Measurements from ENCODE around the gene CA10.

The CA10 gene

DNA sequence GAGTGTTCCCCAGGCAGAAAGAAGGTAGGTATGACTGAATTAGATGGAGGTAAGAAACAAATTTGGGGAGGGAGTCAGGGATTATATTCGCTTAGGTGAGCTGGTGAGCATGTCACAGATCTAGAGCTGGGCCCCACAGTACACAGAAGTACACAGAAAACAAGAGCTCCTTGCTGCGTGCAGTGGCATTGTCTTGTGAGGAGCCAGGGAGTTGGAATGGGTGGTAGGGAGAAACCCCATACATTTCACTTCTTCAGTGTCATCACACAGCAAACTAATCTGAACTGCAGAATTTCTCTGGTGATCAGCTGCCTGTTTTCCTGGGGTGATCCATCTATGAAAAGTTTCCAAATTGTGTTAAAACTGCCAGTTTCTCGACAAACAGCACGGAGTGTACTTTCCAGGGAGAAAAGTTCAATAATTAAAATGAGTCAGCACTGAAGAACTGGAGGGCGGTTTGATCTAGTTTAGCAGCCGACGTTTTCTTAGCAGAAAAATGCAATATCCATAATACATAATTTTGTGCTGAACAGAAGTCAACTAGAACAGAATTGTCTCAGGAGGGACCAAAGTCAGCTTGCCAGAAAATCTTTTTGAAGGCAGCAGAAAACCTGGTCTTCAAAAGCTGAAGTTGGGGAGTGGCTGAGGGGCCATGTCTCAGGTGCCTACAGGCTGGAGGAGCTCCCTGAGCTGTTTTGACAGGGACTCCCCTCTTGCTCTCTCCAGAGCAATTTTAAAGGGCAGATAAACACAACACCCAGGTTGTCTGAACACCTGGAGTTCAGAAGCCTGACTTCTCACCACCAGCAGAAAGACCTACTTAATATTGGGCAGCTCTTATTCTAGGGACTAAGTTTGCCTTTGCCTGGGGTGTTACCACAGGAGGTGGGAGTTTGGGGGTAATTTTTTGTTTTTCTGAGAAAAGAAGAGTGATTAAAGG, 448.6 kb downstream of the CA10 start:
- H3K27me3 Mint-ChIP-seq, result peaks cover 14 to 35% of the 10 kb centered on the region in 2 donors
- H3K4me1 Mint-ChIP-seq (ENCODE audit: low read depth in 2 of 2), result no peaks in the 10 kb centered on the region
- no peak overlapping the region for H3K27ac Mint-ChIP-seq
- no peaks in the 10 kb centered on the region for H3K9me3 Mint-ChIP-seq
- no peak overlapping the region for H3K4me3 Mint-ChIP-seq
- no peaks in the 10 kb centered on the region for H3K36me3 Mint-ChIP-seq (ENCODE audit: insufficient read depth)
- ATAC-seq (replicated peaks), result no peak
- no peak for DNase-seq

- ATAC-seq (replicated peaks) (no peak), DNase-seq (no peak)
- no peak overlapping the region for H3K27ac Mint-ChIP-seq
- no peaks in the 10 kb centered on the region for H3K9me3 Mint-ChIP-seq
- H3K36me3 Mint-ChIP-seq (ENCODE audit: insufficient read depth), result no peaks in the 10 kb centered on the region
- no peak overlapping the region for H3K4me3 Mint-ChIP-seq
- peaks cover 15 to 39% of the 10 kb centered on the region in 2 donors for H3K27me3 Mint-ChIP-seq
- no peaks in the 10 kb centered on the region for H3K4me1 Mint-ChIP-seq (ENCODE audit: low read depth in 2 of 2)
These were observed 451.3 kb downstream of the CA10 start for GRCh38 chr17:51707216-51707615.

DNA sequence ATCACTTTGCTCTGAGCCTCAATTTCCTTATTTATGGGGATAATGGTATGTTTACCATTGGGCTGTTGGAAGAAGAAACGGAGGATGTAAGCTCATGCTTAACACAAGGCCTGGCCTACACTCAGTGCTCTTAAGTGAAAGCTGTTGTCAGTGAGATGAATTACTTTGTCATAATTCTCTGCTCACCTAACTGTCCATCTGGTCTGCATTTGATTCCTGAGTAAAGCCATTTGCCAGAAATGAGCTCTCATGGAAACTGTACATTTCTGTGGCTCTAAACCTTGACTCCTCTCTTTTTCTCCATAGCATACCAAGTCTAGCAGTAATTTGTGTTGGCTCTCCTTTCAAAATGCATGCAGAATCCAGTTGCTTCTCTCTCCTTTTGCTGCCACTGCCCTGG, 452.4 kb downstream of the CA10 start:
- Mint-ChIP-seq H3K27ac (no peak overlapping the region), H3K27me3 (peaks cover 15 to 39% of the 10 kb centered on the region in 2 donors), H3K36me3 (ENCODE audit: insufficient read depth) (no peaks in the 10 kb centered on the region), H3K4me3 (no peak overlapping the region), H3K4me1 (ENCODE audit: low read depth in 2 of 2) (no peaks in the 10 kb centered on the region), H3K9me3 (no peaks in the 10 kb centered on the region)
- ATAC-seq (replicated peaks) (no peak), DNase-seq (no peak)

- ATAC-seq (replicated peaks) (no peak), DNase-seq (no peak)
- no peaks in the 10 kb centered on the region for H3K9me3 Mint-ChIP-seq
- peaks cover 15 to 44% of the 10 kb centered on the region in 2 donors for H3K27me3 Mint-ChIP-seq
- H3K36me3 Mint-ChIP-seq (ENCODE audit: insufficient read depth), result no peaks in the 10 kb centered on the region
- H3K4me1 Mint-ChIP-seq (ENCODE audit: low read depth in 2 of 2), result no peaks in the 10 kb centered on the region
- H3K27ac Mint-ChIP-seq, result no peak overlapping the region
- no peak overlapping the region for H3K4me3 Mint-ChIP-seq
These were observed 454.9 kb downstream of the CA10 start for GRCh38 chr17:51703361-51704341.

GRCh38 chr17:51702963-51703360, 455.6 kb downstream of the CA10 start:
- Mint-ChIP-seq H3K4me1 (ENCODE audit: low read depth in 2 of 2) (no peaks in the 10 kb centered on the region), H3K9me3 (no peaks in the 10 kb centered on the region), H3K27ac (no peak overlapping the region), H3K4me3 (no peak overlapping the region), H3K27me3 (peaks cover 15 to 47% of the 10 kb centered on the region in 2 donors), H3K36me3 (ENCODE audit: insufficient read depth) (no peaks in the 10 kb centered on the region)
- DNase-seq (no peak), ATAC-seq (replicated peaks) (no peak)

DNA sequence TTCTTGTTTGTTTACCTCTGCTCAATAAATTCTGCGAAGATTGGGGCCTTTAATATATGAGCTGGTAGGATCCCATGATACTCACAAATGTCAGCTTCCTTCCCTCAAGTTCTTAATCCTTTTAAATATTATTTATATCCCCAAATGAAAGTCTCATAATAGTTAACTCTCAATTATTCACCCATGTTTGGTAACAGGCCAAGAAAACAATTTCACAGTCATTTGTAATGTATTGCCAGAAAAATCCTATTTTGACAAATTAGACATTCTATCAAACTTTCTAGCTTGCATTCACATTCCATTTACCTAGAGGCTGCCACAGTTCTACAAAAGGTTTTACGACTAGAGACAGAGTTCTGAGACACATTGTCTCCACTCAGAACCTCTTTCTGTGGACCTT, 457.0 kb downstream of the CA10 start:
- Mint-ChIP-seq H3K4me3 (no peak overlapping the region), H3K36me3 (ENCODE audit: insufficient read depth) (no peaks in the 10 kb centered on the region), H3K4me1 (ENCODE audit: low read depth in 2 of 2) (no peaks in the 10 kb centered on the region), H3K27ac (no peak overlapping the region), H3K27me3 (peaks cover 8 to 41% of the 10 kb centered on the region in 2 donors), H3K9me3 (no peaks in the 10 kb centered on the region)
- no peak for DNase-seq
- ATAC-seq (replicated peaks), result no peak

GRCh38 chr17:51700011-51700760, 458.3 kb downstream of the CA10 start:
- Mint-ChIP-seq H3K27ac (no peak overlapping the region), H3K4me3 (no peak overlapping the region), H3K36me3 (ENCODE audit: insufficient read depth) (no peaks in the 10 kb centered on the region), H3K4me1 (ENCODE audit: low read depth in 2 of 2) (no peaks in the 10 kb centered on the region), H3K9me3 (peaks cover 0 to under 1% of the 10 kb centered on the region in 2 donors), H3K27me3 (peaks cover 4 to 31% of the 10 kb centered on the region in 2 donors)
- no peak for DNase-seq
- no peak for ATAC-seq (replicated peaks)

GRCh38 chr17:51699303-51699702, 459.2 kb downstream of the CA10 start:
- ATAC-seq (replicated peaks) (no peak), DNase-seq (no peak)
- peaks cover 0 to 2% of the 10 kb centered on the region in 2 donors for H3K9me3 Mint-ChIP-seq
- peaks cover 0 to 25% of the 10 kb centered on the region in 2 donors for H3K27me3 Mint-ChIP-seq
- H3K27ac Mint-ChIP-seq, result no peak overlapping the region
- no peak overlapping the region for H3K4me3 Mint-ChIP-seq
- H3K4me1 Mint-ChIP-seq (ENCODE audit: low read depth in 2 of 2), result no peaks in the 10 kb centered on the region
- H3K36me3 Mint-ChIP-seq (ENCODE audit: insufficient read depth), result no peaks in the 10 kb centered on the region

- no peak overlapping the region for H3K4me3 Mint-ChIP-seq
- no peaks in the 10 kb centered on the region for H3K36me3 Mint-ChIP-seq (ENCODE audit: insufficient read depth)
- no peaks in the 10 kb centered on the region for H3K4me1 Mint-ChIP-seq (ENCODE audit: low read depth in 2 of 2)
- H3K27ac Mint-ChIP-seq, result no peak overlapping the region
- DNase-seq (no peak), ATAC-seq (replicated peaks) (no peak)
- peaks cover 0 to 2% of the 10 kb centered on the region in 2 donors for H3K9me3 Mint-ChIP-seq
- peaks cover 0 to 3% of the 10 kb centered on the region in 2 donors for H3K27me3 Mint-ChIP-seq
These were observed 465.6 kb downstream of the CA10 start for GRCh38 chr17:51692917-51693316.

GRCh38 chr17:51687887-51688286, 470.6 kb downstream of the CA10 start:
- DNase-seq (no peak), ATAC-seq (replicated peaks) (no peak)
- H3K36me3 Mint-ChIP-seq (ENCODE audit: insufficient read depth), result no peaks in the 10 kb centered on the region
- no peak overlapping the region for H3K4me3 Mint-ChIP-seq
- no peak overlapping the region for H3K27ac Mint-ChIP-seq
- peaks cover 0 to 8% of the 10 kb centered on the region in 2 donors for H3K27me3 Mint-ChIP-seq
- no peaks in the 10 kb centered on the region for H3K9me3 Mint-ChIP-seq
- no peaks in the 10 kb centered on the region for H3K4me1 Mint-ChIP-seq (ENCODE audit: low read depth in 2 of 2)

GRCh38 chr17:51685287-51685909, 473.1 kb downstream of the CA10 start:
- no peaks in the 10 kb centered on the region for H3K9me3 Mint-ChIP-seq
- DNase-seq (no peak), ATAC-seq (replicated peaks) (no peak)
- H3K4me3 Mint-ChIP-seq, result no peak overlapping the region
- no peaks in the 10 kb centered on the region for H3K36me3 Mint-ChIP-seq (ENCODE audit: insufficient read depth)
- no peaks in the 10 kb centered on the region for H3K4me1 Mint-ChIP-seq (ENCODE audit: low read depth in 2 of 2)
- no peak overlapping the region for H3K27ac Mint-ChIP-seq
- peaks cover 14 to 26% of the 10 kb centered on the region in 2 donors for H3K27me3 Mint-ChIP-seq

DNA sequence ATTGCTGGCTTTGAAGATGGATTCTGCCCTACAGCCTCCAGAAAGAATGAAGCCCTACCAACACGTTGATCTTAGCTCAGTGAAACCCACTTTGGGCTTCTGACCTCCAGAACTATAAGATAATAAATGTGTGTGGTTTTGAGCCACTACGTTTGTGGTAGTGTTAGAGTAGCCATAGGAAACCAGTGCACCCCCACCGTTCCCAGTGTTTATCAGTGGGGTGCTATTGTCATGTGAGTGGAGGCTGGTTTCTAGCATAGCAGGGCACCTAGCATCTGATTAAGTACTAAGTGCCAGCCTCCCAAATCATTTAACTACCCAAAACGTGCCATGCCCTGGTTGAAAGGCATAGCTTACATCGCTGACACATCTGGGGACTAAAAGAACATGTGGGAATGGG, 474.3 kb downstream of the CA10 start:
- Mint-ChIP-seq H3K36me3 (ENCODE audit: insufficient read depth) (no peaks in the 10 kb centered on the region), H3K4me1 (ENCODE audit: low read depth in 2 of 2) (no peaks in the 10 kb centered on the region), H3K4me3 (no peak overlapping the region), H3K27me3 (peaks cover 14 to 28% of the 10 kb centered on the region in 2 donors), H3K27ac (no peak overlapping the region), H3K9me3 (no peaks in the 10 kb centered on the region)
- DNase-seq (no peak), ATAC-seq (replicated peaks) (no peak)
